K562 (cell line): ENCODE data around the gene CTDSPL2. TPM values are rescaled to one million over a fixed set of nuclear protein-coding genes. Genes with fewer than 3 reads are reported as not detected.
A peak's percentile ranks its signal among the peaks of the same experiment; 100 is the strongest.

Experiments used
- ATAC-seq: fragments of 200-7000 bp; cut with Tn5 transposase; 3 replicates; pipeline ENCODE4 v1.9.1; 2020; ENCODE audit warnings: moderate library complexity
- BruUV-seq: library from RNA; stranded (reverse); fragments of 400-500 nt; replicated peaks from 2 replicates; lab custom pipeline; 2021; lab: Mats Ljungman, UMichigan
- CTCF ChIA-PET: fragments of 300-600 bp; formaldehyde crosslinking; extraction: SDS; loops from one replicate; lab custom pipeline; 2021; ENCODE audit warnings: low intra/inter-chr PET ratio; lab: Yijun Ruan, JAX
- POLR2A ChIA-PET: fragments of 300-600, 350-650 bp; sonication (Branson Sonifier 250); formaldehyde crosslinking; extraction: SDS; loops from one replicate; lab custom pipeline; 2021; ENCODE audit warnings: antibody characterized with exemption, inconsistent platforms; lab: Yijun Ruan, JAX
- DNase-seq, 4 experiments: peaks; one replicate each; pipeline versions ENCODE4 v3.0.0 to v3.0.0-alpha.2; 2011 to 2018; ENCODE audit warnings: low spot score in 3 of 4, mixed read lengths in 3 of 4; ENCODE audit errors: extremely low read depth in 1 of 4
- FAIRE-seq: peaks from 2 replicates; lab custom pipeline; 2011; peaks lifted over from hg19 to GRCh38; lab: Jason Lieb, UNC
- H2AFZ ChIP-seq: 2 replicates; pipeline ENCODE4 v1.6.0; 2011; ENCODE audit warnings: low read depth, low read length, control low read depth, inconsistent platforms
- H3K27ac ChIP-seq: fragments of 200-600 bp; 3 replicates; pipeline ENCODE4 v1.8.0; 2011; ENCODE audit warnings: low read depth, mild to moderate bottlenecking, control low read depth, inconsistent platforms, low read length, moderate library complexity, mixed read lengths; ENCODE audit errors: extremely low read depth
- H3K27me3 ChIP-seq, 2 experiments: fragments of 300-600 bp in 1 of 2; 2 replicates in 1 of 2; 3 replicates in 1 of 2; pipeline versions ENCODE4 v1.6.0 to v1.8.0; 2011; ENCODE audit warnings: inconsistent platforms in 2 of 2, low read length in 2 of 2, mild to moderate bottlenecking in 1 of 2, mixed read lengths in 1 of 2, moderate library complexity in 1 of 2; ENCODE audit not compliant: control insufficient read depth in 2 of 2, insufficient read depth in 2 of 2
- H3K36me3 ChIP-seq: fragments of 300-600 bp; 3 replicates; pipeline ENCODE4 v1.8.0; 2011; ENCODE audit warnings: mild to moderate bottlenecking, low read length, inconsistent platforms; ENCODE audit not compliant: control insufficient read depth, insufficient read depth
- H3K4me1 ChIP-seq, 2 experiments: fragments of 200-600 bp in 1 of 2; replicated peaks in 1 of 2; 2 replicates in 1 of 2; 3 replicates in 1 of 2; pipeline versions ENCODE4 v1.5.1 to v1.8.0; 2011; ENCODE audit warnings: inconsistent platforms in 2 of 2, low read length in 2 of 2, mild to moderate bottlenecking in 1 of 2, mixed read lengths in 1 of 2, moderate library complexity in 1 of 2; ENCODE audit not compliant: control insufficient read depth in 2 of 2, insufficient read depth in 2 of 2
- H3K4me2 ChIP-seq: 2 replicates; pipeline ENCODE4 v1.6.1; 2011; ENCODE audit warnings: low read length, control low read depth, inconsistent platforms, mixed read lengths; ENCODE audit not compliant: insufficient read depth
- H3K4me3 ChIP-seq: fragments of 200-600 bp; sonication (generic), shearing (Covaris generic); 2 replicates; pipeline ENCODE4 v1.5.1; 2016; ENCODE audit warnings: control low read depth, inconsistent platforms
- H3K79me2 ChIP-seq: fragments of 200-600 bp; 3 replicates; pipeline ENCODE4 v1.8.0; 2011; ENCODE audit warnings: low read length, inconsistent platforms; ENCODE audit not compliant: control insufficient read depth, insufficient read depth
- H3K9ac ChIP-seq, 2 experiments: 2 replicates each; pipeline versions ENCODE4 v1.6.0 to v1.6.1; 2011; ENCODE audit warnings: low read depth in 2 of 2, low read length in 2 of 2, control low read depth in 1 of 2, inconsistent platforms in 1 of 2, mild to moderate bottlenecking in 1 of 2, mixed read lengths in 1 of 2; ENCODE audit not compliant: insufficient read depth in 1 of 2
- H3K9me1 ChIP-seq: one replicate; pipeline ENCODE4 v1.6.0; 2011; ENCODE audit warnings: inconsistent platforms, mild to moderate bottlenecking, low read length, moderate library complexity; ENCODE audit not compliant: control insufficient read depth, insufficient read depth
- H3K9me3 ChIP-seq: replicated peaks from 2 replicates; pipeline ENCODE4 v1.5.1; 2011; ENCODE audit warnings: low read depth, low read length, inconsistent platforms; ENCODE audit not compliant: control insufficient read depth, insufficient read depth
- H4K20me1 ChIP-seq: replicated peaks from 2 replicates; pipeline ENCODE4 v1.6.1; 2011; ENCODE audit warnings: low read length, inconsistent platforms, mixed read lengths; ENCODE audit not compliant: control insufficient read depth, insufficient read depth
- ARID1B ChIP-seq: fragments of 450-650 bp; IDR thresholded peaks from 2 replicates; pipeline ENCODE4 v1.6.1; 2016; ENCODE audit warnings: antibody characterized with exemption, mild to moderate bottlenecking, inconsistent platforms
- CEBPB ChIP-seq: fragments of 450-650 bp; IDR thresholded peaks from 2 replicates; pipeline ENCODE4 v1.6.1; 2016; ENCODE audit warnings: missing genetic modification characterization, missing compliant biosample characterization
- CEBPG ChIP-seq, 3 experiments: fragments of 200-800 bp in 1 of 3; sonication (Bioruptor generic) in 1 of 3; sonication (generic) in 1 of 3; formaldehyde crosslinking in 1 of 3; IDR thresholded peaks in 2 of 3; conservative IDR thresholded peaks in 1 of 3; 2 replicates each; pipeline versions ENCODE4 v1.6.1 to v1.8.0; 2016 to 2022; ENCODE audit warnings: missing compliant biosample characterization in 2 of 3, missing genetic modification characterization in 2 of 3, mild to moderate bottlenecking in 1 of 3, missing genetic modification reagents in 1 of 3
- COPS2 ChIP-seq: fragments of 450-650 bp; conservative IDR thresholded peaks from 2 replicates; pipeline ENCODE4 v1.6.1; 2016; ENCODE audit warnings: mild to moderate bottlenecking, moderate library complexity
- EGR1 ChIP-seq: fragments of 450-650 bp; conservative IDR thresholded peaks from 2 replicates; pipeline ENCODE4 v1.6.1; 2017; ENCODE audit warnings: mild to moderate bottlenecking
- MED1 ChIP-seq: sonication (generic); formaldehyde crosslinking; IDR thresholded peaks from 2 replicates; pipeline ENCODE4 v1.8.1; 2023; ENCODE audit warnings: missing genetic modification reagents, borderline replicate concordance
- POLR3A ChIP-seq: IDR thresholded peaks from 2 replicates; pipeline ENCODE4 v1.6.1; 2011; ENCODE audit warnings: borderline replicate concordance, mild to moderate bottlenecking, moderate library complexity; ENCODE audit not compliant: insufficient read length, insufficient read depth; ENCODE audit errors: extremely low read depth
- SOX6 ChIP-seq: fragments of 450-650 bp; IDR thresholded peaks from 2 replicates; pipeline ENCODE4 v1.6.1; 2014; ENCODE audit warnings: mild to moderate bottlenecking
- TAL1 ChIP-seq: fragments of 450-650 bp; IDR thresholded peaks from 2 replicates; pipeline ENCODE4 v1.6.1; 2016; ENCODE audit warnings: mild to moderate bottlenecking
- TARDBP ChIP-seq: fragments of 450-650 bp; IDR thresholded peaks from 2 replicates; pipeline ENCODE4 v1.6.1; 2016
- TCF7L2 ChIP-seq: fragments of 150-350 bp; IDR thresholded peaks from 2 replicates; pipeline ENCODE4 v1.6.1; 2016; ENCODE audit warnings: low read depth, mild to moderate bottlenecking, low read length, moderate library complexity
- ZNF175 ChIP-seq: fragments of 200-800 bp; sonication (Bioruptor generic); IDR thresholded peaks from 2 replicates; pipeline ENCODE4 v1.6.1; 2016; ENCODE audit warnings: low read depth, mild to moderate bottlenecking, missing genetic modification characterization, missing compliant biosample characterization
- in situ Hi-C: fragments of 300-500 bp; cut with MboI; formaldehyde crosslinking; loops from 4 replicates; pipeline ENCODE4 v1.15.0; 2018; ENCODE audit warnings: inconsistent platforms, mixed read lengths
- intact Hi-C: fragments of 100-400 bp; cut with micrococcal nuclease; formaldehyde crosslinking; loops from 2 replicates; pipeline ENCODE4 v1.14.2; 2022
- polyA plus RNA-seq, 8 experiments: library from polyadenylated mRNA; depleted of rRNA in 4 of 8; stranded (reverse) in 5 of 8; unstranded in 3 of 8; fragments of >200 nt; fragmentation: Nextera tagmentation in 2 of 8; fragmentation: Illumina TruSeq in 1 of 8; extraction: Ambion mirVana in 2 of 8; extraction: Trizol in 1 of 8; gene quantifications; 2 replicates each; pipeline versions ENCODE4 v1.2.1 to v1.2.3, GENCODE V29; 2011 to 2014; ENCODE audit warnings: inconsistent platforms in 1 of 8, missing spikeins in 1 of 8
- total RNA-seq, 7 experiments: library from RNA; depleted of rRNA in 6 of 7; stranded (reverse); fragments of >200 nt in 6 of 7; fragmentation: Illumina TruSeq in 2 of 7; extraction: Trizol in 2 of 7; gene quantifications; 2 replicates each; pipeline versions ENCODE4 v1.2.1 to v1.2.3, GENCODE V29; 2011 to 2021; ENCODE audit warnings: low replicate concordance in 1 of 7
- TF ChIP-seq, protein P1 (sequence below): sonication (generic); formaldehyde crosslinking; IDR thresholded peaks from 2 replicates; pipeline ENCODE4 v1.8.0; 2022; ENCODE audit warnings: mild to moderate bottlenecking, missing genetic modification reagents
- TF ChIP-seq, protein P2 (sequence below), 2 experiments: fragments of 450-650 bp; IDR thresholded peaks; 2 replicates each; pipeline ENCODE4 v1.6.1; 2018; ENCODE audit warnings: mild to moderate bottlenecking in 2 of 2, low read depth in 1 of 2; ENCODE audit not compliant: partially characterized antibody in 2 of 2
- TF ChIP-seq, protein P3 (sequence below): fragments of 450-650 bp; IDR thresholded peaks from 2 replicates; pipeline ENCODE4 v1.6.1; 2016; ENCODE audit warnings: missing biosample characterization, missing genetic modification characterization

Gene CTDSPL2
- total and polyA plus RNA-seq, 9 of the 15 experiments (the other 6 are each of a cell fraction or from before 2014, with no cell fraction given) = 16.8 to 79.0 (median 53.1) TPM

DNA sequence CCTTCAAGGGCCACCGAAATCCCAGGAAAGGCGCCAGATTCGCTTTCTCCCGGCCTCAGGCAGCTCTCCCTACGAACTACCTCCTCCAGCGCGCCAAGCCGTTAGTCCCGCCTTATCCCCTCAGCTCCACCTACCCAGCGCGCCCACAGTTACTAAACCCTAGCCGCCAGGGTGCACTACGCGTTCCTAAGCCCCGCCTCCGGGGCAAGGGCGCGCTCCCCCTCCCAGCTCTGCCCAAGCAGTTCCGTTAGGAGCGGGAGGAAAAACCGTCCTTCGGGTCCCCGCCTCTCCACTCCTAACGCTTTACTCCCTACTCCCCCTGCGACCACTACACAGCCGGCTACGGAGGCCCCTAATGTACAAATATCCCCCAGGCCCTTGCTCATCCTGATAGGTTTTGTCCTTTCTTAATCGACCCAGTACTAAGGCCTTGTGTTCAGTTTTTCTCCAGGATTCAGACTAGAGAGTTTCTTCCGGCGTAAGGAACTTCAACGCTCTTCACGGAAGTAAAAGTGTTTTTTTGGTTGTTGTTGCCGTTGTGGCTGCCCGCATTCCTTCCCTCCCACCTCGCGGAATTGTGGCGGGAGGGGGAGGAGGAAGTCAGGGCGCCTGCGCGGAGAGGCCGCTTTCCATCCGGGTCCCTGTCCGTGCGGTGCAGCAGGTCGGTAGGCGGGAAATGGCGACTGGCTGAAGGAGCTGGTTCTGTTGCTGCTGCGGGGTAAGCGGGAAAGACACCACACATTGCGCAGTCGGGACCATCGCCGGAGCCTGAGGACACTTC lies at the start of gene CTDSPL2 (continued):
- peak; percentile 71 for TF ChIP-seq SOX6
- TF ChIP-seq EGR1 = peak; percentile 15; the same call in 1 of the 2 replicates
- no peak for TF ChIP-seq POLR3A

DNA sequence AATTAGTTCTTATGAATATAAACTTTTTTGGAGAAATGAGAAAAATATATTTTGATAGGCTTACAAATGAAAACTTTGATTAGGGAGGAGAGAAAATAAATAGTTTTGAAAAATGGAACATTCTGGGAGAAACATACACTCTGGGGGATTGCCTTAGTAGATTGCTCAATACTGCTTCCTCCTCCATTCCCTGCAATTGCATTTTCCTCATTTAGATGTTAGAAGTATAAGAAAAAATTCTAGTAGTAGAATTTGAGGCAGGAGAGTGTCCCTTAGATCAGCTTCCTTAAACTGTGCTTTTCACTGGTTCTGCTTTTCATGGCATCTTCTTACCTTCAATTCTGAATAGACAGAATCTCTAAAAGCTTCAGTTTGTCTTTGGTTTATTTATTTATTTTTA lies 46.2 kb upstream of the CTDSPL2 start:
- no peaks in the 10 kb centered on the region for H3K9me3 ChIP-seq

More for the DNA sequence above, 46.2 kb upstream of the CTDSPL2 start:
- H3K9ac ChIP-seq = no peak overlapping the region
- no peak overlapping the region for H3K4me3 ChIP-seq
- TF ChIP-seq, protein P1, sequence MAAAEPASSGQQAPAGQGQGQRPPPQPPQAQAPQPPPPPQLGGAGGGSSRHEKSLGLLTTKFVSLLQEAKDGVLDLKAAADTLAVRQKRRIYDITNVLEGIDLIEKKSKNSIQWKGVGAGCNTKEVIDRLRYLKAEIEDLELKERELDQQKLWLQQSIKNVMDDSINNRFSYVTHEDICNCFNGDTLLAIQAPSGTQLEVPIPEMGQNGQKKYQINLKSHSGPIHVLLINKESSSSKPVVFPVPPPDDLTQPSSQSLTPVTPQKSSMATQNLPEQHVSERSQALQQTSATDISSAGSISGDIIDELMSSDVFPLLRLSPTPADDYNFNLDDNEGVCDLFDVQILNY = no peak
- TF ChIP-seq ZNF175 (CRISPR knock-in tag) = no peak
- TF ChIP-seq TCF7L2 = no peak
- TF ChIP-seq, protein P2, sequence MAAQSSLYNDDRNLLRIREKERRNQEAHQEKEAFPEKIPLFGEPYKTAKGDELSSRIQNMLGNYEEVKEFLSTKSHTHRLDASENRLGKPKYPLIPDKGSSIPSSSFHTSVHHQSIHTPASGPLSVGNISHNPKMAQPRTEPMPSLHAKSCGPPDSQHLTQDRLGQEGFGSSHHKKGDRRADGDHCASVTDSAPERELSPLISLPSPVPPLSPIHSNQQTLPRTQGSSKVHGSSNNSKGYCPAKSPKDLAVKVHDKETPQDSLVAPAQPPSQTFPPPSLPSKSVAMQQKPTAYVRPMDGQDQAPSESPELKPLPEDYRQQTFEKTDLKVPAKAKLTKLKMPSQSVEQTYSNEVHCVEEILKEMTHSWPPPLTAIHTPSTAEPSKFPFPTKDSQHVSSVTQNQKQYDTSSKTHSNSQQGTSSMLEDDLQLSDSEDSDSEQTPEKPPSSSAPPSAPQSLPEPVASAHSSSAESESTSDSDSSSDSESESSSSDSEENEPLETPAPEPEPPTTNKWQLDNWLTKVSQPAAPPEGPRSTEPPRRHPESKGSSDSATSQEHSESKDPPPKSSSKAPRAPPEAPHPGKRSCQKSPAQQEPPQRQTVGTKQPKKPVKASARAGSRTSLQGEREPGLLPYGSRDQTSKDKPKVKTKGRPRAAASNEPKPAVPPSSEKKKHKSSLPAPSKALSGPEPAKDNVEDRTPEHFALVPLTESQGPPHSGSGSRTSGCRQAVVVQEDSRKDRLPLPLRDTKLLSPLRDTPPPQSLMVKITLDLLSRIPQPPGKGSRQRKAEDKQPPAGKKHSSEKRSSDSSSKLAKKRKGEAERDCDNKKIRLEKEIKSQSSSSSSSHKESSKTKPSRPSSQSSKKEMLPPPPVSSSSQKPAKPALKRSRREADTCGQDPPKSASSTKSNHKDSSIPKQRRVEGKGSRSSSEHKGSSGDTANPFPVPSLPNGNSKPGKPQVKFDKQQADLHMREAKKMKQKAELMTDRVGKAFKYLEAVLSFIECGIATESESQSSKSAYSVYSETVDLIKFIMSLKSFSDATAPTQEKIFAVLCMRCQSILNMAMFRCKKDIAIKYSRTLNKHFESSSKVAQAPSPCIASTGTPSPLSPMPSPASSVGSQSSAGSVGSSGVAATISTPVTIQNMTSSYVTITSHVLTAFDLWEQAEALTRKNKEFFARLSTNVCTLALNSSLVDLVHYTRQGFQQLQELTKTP (IDR thresholded peaks at IDR 0.05; ENCODE audit: low read depth in 1 of 2, partially characterized antibody in 2 of 2) = no peak
- no peak for TF ChIP-seq CEBPG (CRISPR knock-in tag; IDR thresholded peaks at IDR 0.05)
- peak; percentile 12 to 39; a peak in 2 of 4 replicates for TF ChIP-seq CEBPG (tag; conservative IDR thresholded peaks at IDR 0.05 in 1 of 2, IDR thresholded peaks at IDR 0.05 in 1 of 2)
- TF ChIP-seq TARDBP = no peak
- no peak for TF ChIP-seq MED1 (CRISPR knock-in tag)
- TF ChIP-seq, protein P3, sequence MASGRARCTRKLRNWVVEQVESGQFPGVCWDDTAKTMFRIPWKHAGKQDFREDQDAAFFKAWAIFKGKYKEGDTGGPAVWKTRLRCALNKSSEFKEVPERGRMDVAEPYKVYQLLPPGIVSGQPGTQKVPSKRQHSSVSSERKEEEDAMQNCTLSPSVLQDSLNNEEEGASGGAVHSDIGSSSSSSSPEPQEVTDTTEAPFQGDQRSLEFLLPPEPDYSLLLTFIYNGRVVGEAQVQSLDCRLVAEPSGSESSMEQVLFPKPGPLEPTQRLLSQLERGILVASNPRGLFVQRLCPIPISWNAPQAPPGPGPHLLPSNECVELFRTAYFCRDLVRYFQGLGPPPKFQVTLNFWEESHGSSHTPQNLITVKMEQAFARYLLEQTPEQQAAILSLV = no peak
- no peak for TF ChIP-seq ARID1B
- peak; percentile 62 for TF ChIP-seq CEBPB (tag)
- TF ChIP-seq TAL1 = no peak
- no peak for TF ChIP-seq POLR3A
- no peak for TF ChIP-seq COPS2
- no peak overlapping the region for H3K27ac ChIP-seq
- no peaks in the 10 kb centered on the region for H3K9me1 ChIP-seq
- H3K36me3 ChIP-seq = peaks cover 11% of the 10 kb centered on the region; the same call in 1 of the 3 replicates
- no peak overlapping the region for H3K4me2 ChIP-seq
- no peak for FAIRE-seq
- no peaks in the 10 kb centered on the region for H3K27me3 ChIP-seq
- POLR2A ChIA-PET = no interaction called here
- ATAC-seq = no peak
- H3K79me2 ChIP-seq = no peaks in the 10 kb centered on the region
- in situ Hi-C loops (no loop called here), intact Hi-C loops (no loop called here)
- DNase-seq = no peak
- no peaks in the 10 kb centered on the region; a peak in 2 of 5 replicates for H3K4me1 ChIP-seq
- H2AFZ ChIP-seq = no peak overlapping the region
- no TSS peak for BruUV-seq
- CTCF ChIA-PET = no interaction called here
- H4K20me1 ChIP-seq = no peaks in the 10 kb centered on the region
